ENCODE data around the gene CMTR1.

The CMTR1 gene

DNA sequence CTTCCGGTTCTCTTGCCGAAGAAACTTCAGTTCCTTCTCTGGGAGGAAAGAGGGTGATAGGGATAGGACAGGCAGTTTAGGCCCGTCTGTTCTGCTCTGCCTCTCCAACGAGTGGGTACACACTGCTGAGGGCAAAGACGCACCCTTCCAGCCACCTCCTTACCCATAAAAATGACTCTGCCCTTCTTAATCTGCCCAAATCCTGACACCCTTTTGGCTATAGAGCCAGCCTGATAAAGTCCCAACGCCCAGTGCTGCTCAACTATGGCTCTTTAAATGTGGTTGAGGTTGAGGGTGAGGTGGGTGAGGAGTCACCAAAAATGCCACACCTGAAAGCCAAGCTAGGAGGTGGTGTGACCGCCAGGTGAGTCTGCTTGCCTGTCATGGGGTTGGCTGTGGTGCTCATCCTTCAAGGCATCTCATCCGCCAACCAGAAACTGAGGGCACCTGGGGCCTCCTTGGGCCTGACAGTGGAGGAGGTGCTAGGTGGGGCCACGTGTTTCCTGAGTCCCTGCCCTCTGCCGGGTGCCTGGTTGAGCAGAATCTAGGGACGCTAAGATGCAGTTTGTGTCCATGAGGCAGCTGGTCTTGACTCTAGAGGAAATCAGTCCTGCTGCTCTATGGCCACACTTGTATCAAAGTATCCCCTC lies 50.4 kb downstream of the CMTR1 start:
- Histone ChIP-seq H3K4me3 (ENCODE audit: insufficient read length, low read depth) (no peak overlapping the region), H3K4me1 (ENCODE audit: insufficient read depth, insufficient read length) (peaks cover 5% of the 10 kb centered on the region), H3K27me3 (ENCODE audit: insufficient read depth, insufficient read length) (no peaks in the 10 kb centered on the region), H3K9me3 (ENCODE audit: insufficient read depth, low read length) (no peaks in the 10 kb centered on the region), H3K9ac (ENCODE audit: insufficient read length, low read depth) (no peak overlapping the region), H3K36me3 (ENCODE audit: insufficient read depth, insufficient read length, low read length) (peaks cover 51% of the 10 kb centered on the region)
- TF ChIP-seq YY1 (IDR thresholded peaks at IDR 0.05; ENCODE audit: insufficient read depth, insufficient read length), result no peak
- TF ChIP-seq ZNF274 (IDR thresholded peaks at IDR 0.05; ENCODE audit: low read depth, low read length), result no peak
- no peak for TF ChIP-seq SUZ12 (IDR thresholded peaks at IDR 0.05; ENCODE audit: extremely low read depth, insufficient read depth, insufficient read length)
- no peak for DNase-seq (ENCODE audit: low read depth, low spot score)

DNA sequence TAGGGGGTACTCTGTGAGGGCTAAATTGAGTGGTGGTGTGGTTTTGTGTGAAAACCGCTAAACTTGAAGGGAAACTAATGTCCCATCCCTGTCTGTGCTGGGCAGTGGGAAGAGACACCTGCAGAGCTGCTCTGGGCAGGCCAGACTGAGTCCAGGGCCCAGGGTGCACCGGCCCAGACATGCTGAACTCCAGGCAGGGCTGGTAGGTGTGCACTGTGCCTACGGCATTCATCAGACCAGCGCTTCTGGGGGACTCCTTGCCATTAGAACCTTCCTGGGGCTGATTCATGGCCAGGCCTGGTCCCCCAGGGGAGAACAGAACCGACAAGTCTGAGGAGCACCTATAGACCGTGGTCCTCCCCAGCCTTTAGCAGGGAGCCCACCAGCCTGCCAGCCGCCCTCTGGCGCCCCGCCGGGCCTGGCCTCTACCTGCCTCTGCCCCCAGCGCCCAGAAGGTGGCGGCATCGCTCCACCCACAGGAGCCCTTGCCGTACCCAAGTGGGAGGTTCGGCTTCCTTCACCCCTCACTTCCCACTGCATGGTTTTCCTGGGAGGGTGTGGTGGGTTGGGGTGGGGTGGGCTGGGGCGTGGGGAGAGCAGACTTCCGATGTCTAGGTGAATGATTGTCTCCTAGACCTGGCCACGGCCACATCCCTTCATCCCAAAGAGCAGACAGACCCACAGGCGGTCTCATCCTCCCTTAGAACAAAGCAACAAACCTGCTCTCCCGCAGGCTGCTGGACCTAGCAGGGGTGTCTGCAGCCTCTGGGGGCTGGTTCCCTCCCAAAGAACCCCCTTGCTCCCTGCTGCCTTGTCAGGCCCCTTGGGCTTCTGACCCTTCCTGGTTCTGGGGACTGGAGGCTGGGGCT lies 51.1 kb downstream of the CMTR1 start:
- no peak overlapping the region for H3K9ac ChIP-seq (ENCODE audit: insufficient read length, low read depth)
- H3K36me3 ChIP-seq (ENCODE audit: insufficient read depth, insufficient read length, low read length), result peaks cover 43% of the 10 kb centered on the region
- no peak for DNase-seq (ENCODE audit: low read depth, low spot score)
- peaks cover 6% of the 10 kb centered on the region for H3K4me1 ChIP-seq (ENCODE audit: insufficient read depth, insufficient read length)
- H3K27me3 ChIP-seq (ENCODE audit: insufficient read depth, insufficient read length), result no peaks in the 10 kb centered on the region
- H3K9me3 ChIP-seq (ENCODE audit: insufficient read depth, low read length), result no peaks in the 10 kb centered on the region
- TF ChIP-seq ZNF274 (IDR thresholded peaks at IDR 0.05; ENCODE audit: low read depth, low read length) (no peak), YY1 (IDR thresholded peaks at IDR 0.05; ENCODE audit: insufficient read depth, insufficient read length) (no peak), SUZ12 (IDR thresholded peaks at IDR 0.05; ENCODE audit: extremely low read depth, insufficient read depth, insufficient read length) (no peak)
- H3K4me3 ChIP-seq (ENCODE audit: insufficient read length, low read depth), result no peak overlapping the region

DNA sequence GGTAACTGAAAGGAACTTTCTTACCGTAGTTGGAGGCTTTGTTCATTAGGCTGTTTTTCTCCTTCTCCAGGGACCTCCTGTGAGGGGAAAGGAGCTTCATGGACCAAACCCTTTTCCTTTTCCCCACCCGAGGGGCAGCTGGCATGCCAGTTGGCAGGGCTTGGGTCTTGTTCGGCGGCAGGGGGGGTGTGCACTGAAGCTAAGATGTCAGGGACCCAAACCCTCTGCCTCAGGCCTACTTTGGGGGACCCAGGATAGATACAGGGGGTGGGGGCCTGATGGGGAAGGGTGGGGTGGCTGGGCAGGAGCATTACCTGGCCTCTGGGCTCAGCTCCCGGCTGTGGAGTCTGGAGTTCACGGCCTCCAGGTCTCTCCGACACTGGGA lies 51.8 kb downstream of the CMTR1 start:
- no peak for DNase-seq (ENCODE audit: low read depth, low spot score)
- Histone ChIP-seq H3K27me3 (ENCODE audit: insufficient read depth, insufficient read length) (no peaks in the 10 kb centered on the region), H3K4me3 (ENCODE audit: insufficient read length, low read depth) (no peak overlapping the region), H3K4me1 (ENCODE audit: insufficient read depth, insufficient read length) (peaks cover 10% of the 10 kb centered on the region), H3K36me3 (ENCODE audit: insufficient read depth, insufficient read length, low read length) (peaks cover 37% of the 10 kb centered on the region), H3K9ac (ENCODE audit: insufficient read length, low read depth) (no peak overlapping the region), H3K9me3 (ENCODE audit: insufficient read depth, low read length) (no peaks in the 10 kb centered on the region)
- TF ChIP-seq YY1 (IDR thresholded peaks at IDR 0.05; ENCODE audit: insufficient read depth, insufficient read length), result no peak
- no peak for TF ChIP-seq SUZ12 (IDR thresholded peaks at IDR 0.05; ENCODE audit: extremely low read depth, insufficient read depth, insufficient read length)
- TF ChIP-seq ZNF274 (IDR thresholded peaks at IDR 0.05; ENCODE audit: low read depth, low read length), result no peak

DNA sequence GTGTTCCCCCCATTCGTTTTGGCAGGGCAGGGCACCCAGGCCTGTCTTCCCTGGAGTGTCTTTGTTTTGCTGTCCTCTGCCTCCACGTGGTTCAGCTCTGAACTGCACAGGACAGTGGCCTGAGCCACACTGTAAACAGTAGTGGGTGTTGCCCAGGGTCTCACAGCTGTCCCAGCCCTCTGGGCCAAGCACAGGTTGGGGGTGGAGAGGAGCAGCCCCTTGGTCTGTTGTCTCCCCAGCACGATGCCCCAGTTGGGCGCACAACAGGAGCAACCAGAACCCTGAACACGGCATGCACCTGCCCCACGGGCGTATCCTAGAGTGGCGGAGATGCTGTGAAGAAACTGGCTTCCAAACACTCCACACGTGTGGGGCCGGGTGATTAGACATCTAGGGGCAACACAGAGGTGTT lies 52.3 kb downstream of the CMTR1 start:
- TF ChIP-seq YY1 (IDR thresholded peaks at IDR 0.05; ENCODE audit: insufficient read depth, insufficient read length) (no peak), SUZ12 (IDR thresholded peaks at IDR 0.05; ENCODE audit: extremely low read depth, insufficient read depth, insufficient read length) (no peak), ZNF274 (IDR thresholded peaks at IDR 0.05; ENCODE audit: low read depth, low read length) (no peak)
- H3K9me3 ChIP-seq (ENCODE audit: insufficient read depth, low read length), result no peaks in the 10 kb centered on the region
- no peaks in the 10 kb centered on the region for H3K27me3 ChIP-seq (ENCODE audit: insufficient read depth, insufficient read length)
- H3K36me3 ChIP-seq (ENCODE audit: insufficient read depth, insufficient read length, low read length), result peaks cover 32% of the 10 kb centered on the region
- no peak overlapping the region for H3K9ac ChIP-seq (ENCODE audit: insufficient read length, low read depth)
- DNase-seq (ENCODE audit: low read depth, low spot score), result no peak
- H3K4me1 ChIP-seq (ENCODE audit: insufficient read depth, insufficient read length), result peaks cover 10% of the 10 kb centered on the region
- H3K4me3 ChIP-seq (ENCODE audit: insufficient read length, low read depth), result no peak overlapping the region

DNA sequence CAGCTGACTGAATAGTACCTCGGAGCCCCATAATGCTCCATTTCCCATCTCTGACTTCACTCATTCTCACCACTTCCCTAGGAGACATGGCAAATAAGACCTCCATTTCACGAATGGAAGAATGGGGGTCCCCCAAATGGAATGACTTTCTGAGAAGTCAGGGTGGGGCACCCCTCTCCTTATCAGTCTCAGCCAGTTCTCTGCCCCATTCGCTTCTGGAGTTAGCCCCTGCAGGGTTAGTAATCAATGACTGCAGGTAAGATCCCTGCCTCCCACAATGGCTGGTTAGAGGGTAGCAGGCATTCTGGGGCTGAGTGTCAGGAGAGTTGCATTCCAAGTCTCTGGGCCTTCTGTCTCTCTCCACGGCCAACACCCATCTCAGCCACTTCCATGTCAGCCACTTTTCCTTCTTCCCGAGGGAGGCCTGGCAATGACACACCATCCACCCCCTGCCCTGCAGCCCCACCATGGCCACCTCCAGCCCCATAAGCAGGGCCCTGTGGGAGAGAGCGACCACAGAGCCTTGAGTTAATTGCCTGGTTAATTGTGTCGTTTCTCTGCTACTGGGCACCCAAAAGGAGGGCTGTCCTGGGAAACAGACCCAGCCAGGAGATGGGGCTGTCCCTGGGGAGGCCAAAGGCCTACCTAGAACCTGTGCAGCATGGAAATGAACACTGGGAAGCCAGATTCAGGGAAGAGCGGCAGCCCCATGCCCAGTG lies 53.3 kb downstream of the CMTR1 start:
- no peak for DNase-seq (ENCODE audit: low read depth, low spot score)
- H3K9ac ChIP-seq (ENCODE audit: insufficient read length, low read depth), result no peak overlapping the region
- H3K4me3 ChIP-seq (ENCODE audit: insufficient read length, low read depth), result no peak overlapping the region
- no peak for TF ChIP-seq YY1 (IDR thresholded peaks at IDR 0.05; ENCODE audit: insufficient read depth, insufficient read length)
- no peak for TF ChIP-seq SUZ12 (IDR thresholded peaks at IDR 0.05; ENCODE audit: extremely low read depth, insufficient read depth, insufficient read length)
- TF ChIP-seq ZNF274 (IDR thresholded peaks at IDR 0.05; ENCODE audit: low read depth, low read length), result no peak
- peaks cover 25% of the 10 kb centered on the region for H3K36me3 ChIP-seq (ENCODE audit: insufficient read depth, insufficient read length, low read length)
- no peaks in the 10 kb centered on the region for H3K9me3 ChIP-seq (ENCODE audit: insufficient read depth, low read length)
- peaks cover 9% of the 10 kb centered on the region for H3K4me1 ChIP-seq (ENCODE audit: insufficient read depth, insufficient read length)
- no peaks in the 10 kb centered on the region for H3K27me3 ChIP-seq (ENCODE audit: insufficient read depth, insufficient read length)

DNA sequence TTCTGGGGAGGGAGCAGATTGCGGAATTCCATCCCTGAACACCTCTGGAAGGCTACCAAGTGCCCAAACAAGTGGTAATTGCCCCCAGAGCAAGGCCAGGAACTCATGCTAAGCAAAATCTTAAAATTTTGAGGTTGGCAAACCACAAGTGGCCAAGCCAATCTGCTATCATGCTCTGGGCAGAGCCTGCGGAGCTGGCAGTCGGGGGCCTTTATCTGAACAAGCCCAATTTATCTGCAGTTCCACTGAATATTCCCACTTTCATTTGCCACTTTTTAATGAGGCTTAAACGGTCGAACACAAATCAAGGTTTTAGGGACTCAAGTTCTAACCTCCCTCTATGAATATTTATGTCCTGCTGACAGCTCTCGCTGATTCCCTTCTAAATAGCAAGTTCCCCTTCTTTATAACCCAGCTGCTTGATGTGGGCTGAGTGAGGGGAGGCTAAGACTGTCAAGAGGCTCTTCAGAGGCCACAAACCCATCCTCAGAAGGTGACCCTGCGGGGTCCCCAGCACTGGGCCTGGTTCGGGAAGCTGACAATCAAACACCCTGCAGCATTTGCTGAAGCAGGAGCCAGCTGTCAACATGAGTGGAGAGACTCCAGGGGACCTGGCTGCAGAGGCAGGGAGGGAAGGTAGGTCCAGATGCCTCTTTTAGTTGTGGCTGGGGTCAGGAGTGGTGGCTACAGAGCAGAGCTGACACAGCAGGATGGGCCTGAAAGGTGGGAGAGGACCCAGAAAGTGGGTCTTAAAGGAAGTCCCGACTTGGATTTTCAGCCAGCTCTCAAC lies 54.8 kb downstream of the CMTR1 start:
- H3K9ac ChIP-seq (ENCODE audit: insufficient read length, low read depth), result no peak overlapping the region
- H3K27me3 ChIP-seq (ENCODE audit: insufficient read depth, insufficient read length), result no peaks in the 10 kb centered on the region
- no peak for TF ChIP-seq ZNF274 (IDR thresholded peaks at IDR 0.05; ENCODE audit: low read depth, low read length)
- TF ChIP-seq YY1 (IDR thresholded peaks at IDR 0.05; ENCODE audit: insufficient read depth, insufficient read length), result no peak
- no peak for TF ChIP-seq SUZ12 (IDR thresholded peaks at IDR 0.05; ENCODE audit: extremely low read depth, insufficient read depth, insufficient read length)
- no peak for DNase-seq (ENCODE audit: low read depth, low spot score)
- H3K4me3 ChIP-seq (ENCODE audit: insufficient read length, low read depth), result no peak overlapping the region
- peaks cover 11% of the 10 kb centered on the region for H3K36me3 ChIP-seq (ENCODE audit: insufficient read depth, insufficient read length, low read length)
- no peaks in the 10 kb centered on the region for H3K9me3 ChIP-seq (ENCODE audit: insufficient read depth, low read length)
- peaks cover 16% of the 10 kb centered on the region for H3K4me1 ChIP-seq (ENCODE audit: insufficient read depth, insufficient read length)

All from NT2/D1 (cell line).